ENCODE data around the gene CYP4F22. TPM values are rescaled to one million over a fixed set of nuclear protein-coding genes. Genes with fewer than 3 reads are reported as not detected.

Gene CYP4F22
- total RNA-seq, 2 donors from 2014 or later = not detected

DNA sequence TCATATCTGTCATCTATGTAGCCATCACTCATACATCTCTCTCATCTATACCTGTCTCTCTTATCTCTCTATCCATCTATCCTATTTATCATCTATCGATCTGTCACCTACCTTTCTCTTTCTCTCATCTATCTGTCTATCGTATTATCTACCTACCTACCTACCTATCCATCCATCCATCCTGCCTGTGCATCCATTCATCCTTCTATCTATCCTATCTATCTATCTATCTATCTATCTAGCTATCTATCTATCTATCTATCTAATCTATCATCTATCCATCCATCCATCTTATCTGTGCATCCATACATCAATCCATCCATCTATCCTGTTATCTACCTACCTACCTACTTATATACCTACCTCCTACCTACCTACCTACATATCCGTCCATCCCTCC, 62.1 kb downstream of the CYP4F22 start:
- no peak overlapping the region for H3K4me3 Mint-ChIP-seq
- 69 to 77% methylated on average over 3 of the region's 3 CpGs for WGBS, 2 experiments (ENCODE audit: insufficient coverage in 1 of 2, insufficient read length in 1 of 2)
- Histone ChIP-seq H3K27me3 (ENCODE audit: control insufficient read depth, insufficient read depth, low read length, poor library complexity, severe bottlenecking) (no peaks in the 10 kb centered on the region), H3K36me3 (ENCODE audit: control insufficient read depth, insufficient read depth, low read length) (no peaks in the 10 kb centered on the region), H3K9ac (ENCODE audit: extremely low read depth, low read length, poor library complexity, severe bottlenecking) (no peak overlapping the region), H3K4me3 (ENCODE audit: low read length) (no peak overlapping the region), H3K4me1 (ENCODE audit: control insufficient read depth, insufficient read depth, low read length) (no peaks in the 10 kb centered on the region), H3K9me3 (ENCODE audit: control insufficient read depth, low read length) (peaks cover 74% of the 10 kb centered on the region), H3K27ac (ENCODE audit: low read depth, low read length) (no peak overlapping the region)
- peaks cover 2% of the 10 kb centered on the region for H3K27me3 Mint-ChIP-seq (ENCODE audit: insufficient read depth)
- peaks cover 97% of the 10 kb centered on the region for H3K9me3 Mint-ChIP-seq
- H3K27ac Mint-ChIP-seq = no peak overlapping the region
- DNase-seq = no peak
- TF ChIP-seq, protein P1, sequence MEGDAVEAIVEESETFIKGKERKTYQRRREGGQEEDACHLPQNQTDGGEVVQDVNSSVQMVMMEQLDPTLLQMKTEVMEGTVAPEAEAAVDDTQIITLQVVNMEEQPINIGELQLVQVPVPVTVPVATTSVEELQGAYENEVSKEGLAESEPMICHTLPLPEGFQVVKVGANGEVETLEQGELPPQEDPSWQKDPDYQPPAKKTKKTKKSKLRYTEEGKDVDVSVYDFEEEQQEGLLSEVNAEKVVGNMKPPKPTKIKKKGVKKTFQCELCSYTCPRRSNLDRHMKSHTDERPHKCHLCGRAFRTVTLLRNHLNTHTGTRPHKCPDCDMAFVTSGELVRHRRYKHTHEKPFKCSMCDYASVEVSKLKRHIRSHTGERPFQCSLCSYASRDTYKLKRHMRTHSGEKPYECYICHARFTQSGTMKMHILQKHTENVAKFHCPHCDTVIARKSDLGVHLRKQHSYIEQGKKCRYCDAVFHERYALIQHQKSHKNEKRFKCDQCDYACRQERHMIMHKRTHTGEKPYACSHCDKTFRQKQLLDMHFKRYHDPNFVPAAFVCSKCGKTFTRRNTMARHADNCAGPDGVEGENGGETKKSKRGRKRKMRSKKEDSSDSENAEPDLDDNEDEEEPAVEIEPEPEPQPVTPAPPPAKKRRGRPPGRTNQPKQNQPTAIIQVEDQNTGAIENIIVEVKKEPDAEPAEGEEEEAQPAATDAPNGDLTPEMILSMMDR (conservative IDR thresholded peaks at IDR 0.05) = no peak
- no peaks in the 10 kb centered on the region for H3K4me1 Mint-ChIP-seq
- peaks cover 2% of the 10 kb centered on the region for H3K36me3 Mint-ChIP-seq (ENCODE audit: low read depth)

DNA sequence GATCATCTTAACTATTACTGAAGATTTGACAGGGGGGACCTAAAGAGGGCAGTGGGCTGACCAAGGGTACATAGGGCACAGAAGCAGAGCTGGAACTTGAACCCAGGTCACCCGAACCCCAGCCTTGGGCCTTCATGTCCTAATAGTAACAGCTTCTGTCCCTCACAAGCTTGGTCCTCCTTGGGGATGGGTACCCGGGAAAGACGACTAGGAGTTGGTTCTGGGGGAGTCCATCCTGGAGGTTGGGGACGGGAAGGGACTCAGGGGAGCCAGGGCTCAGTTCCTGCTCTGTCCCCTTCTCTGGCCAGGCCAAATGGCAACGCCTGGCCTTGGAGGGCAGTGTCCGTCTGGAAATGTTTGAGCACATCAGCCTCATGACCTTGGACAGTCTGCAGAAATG, 67.1 kb downstream of the CYP4F22 start:
- Mint-ChIP-seq H3K27me3 (ENCODE audit: insufficient read depth) (no peaks in the 10 kb centered on the region), H3K27ac (no peak overlapping the region), H3K4me3 (no peak overlapping the region), H3K4me1 (no peaks in the 10 kb centered on the region), H3K9me3 (peaks cover 91% of the 10 kb centered on the region), H3K36me3 (ENCODE audit: low read depth) (no peaks in the 10 kb centered on the region)
- no peak for DNase-seq
- Histone ChIP-seq H3K27me3 (ENCODE audit: control insufficient read depth, insufficient read depth, low read length, poor library complexity, severe bottlenecking) (no peaks in the 10 kb centered on the region), H3K27ac (ENCODE audit: low read depth, low read length) (no peak overlapping the region), H3K4me1 (ENCODE audit: control insufficient read depth, insufficient read depth, low read length) (no peaks in the 10 kb centered on the region), H3K9ac (ENCODE audit: extremely low read depth, low read length, poor library complexity, severe bottlenecking) (no peak overlapping the region), H3K36me3 (ENCODE audit: control insufficient read depth, insufficient read depth, low read length) (no peaks in the 10 kb centered on the region), H3K9me3 (ENCODE audit: control insufficient read depth, low read length) (peaks cover 64% of the 10 kb centered on the region), H3K4me3 (ENCODE audit: low read length) (no peak overlapping the region)
- 58 to 86% methylated on average over 1 to 6 of the region's 6 CpGs for WGBS, 2 experiments (ENCODE audit: insufficient coverage in 1 of 2, insufficient read length in 1 of 2)
- TF ChIP-seq, protein P1 (conservative IDR thresholded peaks at IDR 0.05) = no peak

DNA sequence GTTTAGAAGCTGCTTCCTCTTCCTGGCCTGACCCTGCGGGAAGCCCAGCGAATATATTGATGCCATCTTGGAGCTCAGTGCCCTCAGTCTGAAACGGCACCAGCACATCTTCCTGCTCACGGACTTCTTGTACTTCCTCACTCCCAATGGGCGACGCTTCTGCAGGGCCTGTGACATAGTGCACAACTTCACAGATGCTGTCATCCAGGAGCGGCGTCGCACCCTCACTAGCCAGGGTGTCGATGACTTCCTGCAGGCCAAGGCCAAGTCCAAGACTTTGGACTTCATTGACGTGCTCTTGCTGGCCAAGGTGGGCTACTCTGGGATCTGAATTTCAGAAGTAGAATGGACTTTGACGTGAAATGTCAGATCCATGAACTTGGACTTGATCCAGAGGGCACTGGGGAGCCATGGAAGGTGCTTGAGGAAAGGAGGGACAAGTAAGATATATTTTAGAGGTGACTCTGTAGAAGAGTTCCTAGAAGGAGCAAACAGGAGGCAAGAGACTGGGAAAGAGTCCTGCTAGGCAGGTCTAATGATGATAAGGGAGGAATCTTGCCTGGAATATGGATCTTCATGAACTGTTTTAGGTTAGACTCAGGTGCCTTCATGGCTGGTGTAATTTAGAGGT, 68.3 kb downstream of the CYP4F22 start:
- Mint-ChIP-seq H3K9me3 (peaks cover 89% of the 10 kb centered on the region), H3K36me3 (ENCODE audit: low read depth) (no peaks in the 10 kb centered on the region), H3K4me3 (no peak overlapping the region), H3K27me3 (ENCODE audit: insufficient read depth) (no peaks in the 10 kb centered on the region), H3K27ac (no peak overlapping the region), H3K4me1 (no peaks in the 10 kb centered on the region)
- Histone ChIP-seq H3K36me3 (ENCODE audit: control insufficient read depth, insufficient read depth, low read length) (no peaks in the 10 kb centered on the region), H3K27me3 (ENCODE audit: control insufficient read depth, insufficient read depth, low read length, poor library complexity, severe bottlenecking) (no peaks in the 10 kb centered on the region), H3K27ac (ENCODE audit: low read depth, low read length) (no peak overlapping the region), H3K4me1 (ENCODE audit: control insufficient read depth, insufficient read depth, low read length) (no peaks in the 10 kb centered on the region), H3K4me3 (ENCODE audit: low read length) (no peak overlapping the region), H3K9ac (ENCODE audit: extremely low read depth, low read length, poor library complexity, severe bottlenecking) (no peak overlapping the region), H3K9me3 (ENCODE audit: control insufficient read depth, low read length) (peaks cover 59% of the 10 kb centered on the region)
- 78 to 85% methylated on average over 10 to 12 of the region's 12 CpGs for WGBS, 2 experiments (ENCODE audit: insufficient coverage in 1 of 2, insufficient read length in 1 of 2)
- DNase-seq = no peak
- TF ChIP-seq, protein P1 (conservative IDR thresholded peaks at IDR 0.05) = no peak
